HG03103 (cell line): ENCODE results near the gene MIB1.

ENCODE experiments used
- ATAC-seq: cut with Tn5 transposase; IDR thresholded peaks from one replicate; pipeline ENCODE4 v1.9.1; 2021; ENCODE audit warnings: low read depth; ENCODE audit not compliant: unreplicated experiment

MIB1 gene

GRCh38 chr18:21808185-21808584 lies 67.6 kb downstream of the MIB1 start:
- no peak for ATAC-seq

GRCh38 chr18:21809725-21810124 lies 69.1 kb downstream of the MIB1 start:
- ATAC-seq: no peak

- no peak for ATAC-seq
Observed at GRCh38 chr18:21815101-21815500, 74.5 kb downstream of the MIB1 start.

GRCh38 chr18:21820033-21820810 lies 79.6 kb downstream of the MIB1 start:
- no peak for ATAC-seq

GRCh38 chr18:21820811-21821143 lies 80.2 kb downstream of the MIB1 start:
- no peak for ATAC-seq

- no peak for ATAC-seq
Observed at GRCh38 chr18:21823848-21824247, 83.3 kb downstream of the MIB1 start.

GRCh38 chr18:21826196-21826595 lies 85.6 kb downstream of the MIB1 start:
- no peak for ATAC-seq

GRCh38 chr18:21826641-21827302 lies 86.2 kb downstream of the MIB1 start:
- no peak for ATAC-seq

GRCh38 chr18:21830532-21830931 lies 89.9 kb downstream of the MIB1 start:
- ATAC-seq: no peak

- no peak for ATAC-seq
Observed at GRCh38 chr18:21831413-21831831, 90.8 kb downstream of the MIB1 start.

- no peak for ATAC-seq
Observed at GRCh38 chr18:21833604-21834298, 93.2 kb downstream of the MIB1 start.

- no peak for ATAC-seq
Observed at GRCh38 chr18:21834299-21834660, 93.7 kb downstream of the MIB1 start.

- no peak for ATAC-seq
Observed at GRCh38 chr18:21841570-21841969, 101.0 kb downstream of the MIB1 start.

GRCh38 chr18:21843341-21843740 lies 102.7 kb downstream of the MIB1 start:
- no peak for ATAC-seq

GRCh38 chr18:21851327-21851961 lies 110.9 kb downstream of the MIB1 start:
- ATAC-seq: no peak

- peak; percentile 91 for ATAC-seq
Observed at GRCh38 chr18:21853016-21853415, 112.4 kb downstream of the MIB1 start.

- ATAC-seq: no peak
Observed at GRCh38 chr18:21853775-21854552, 113.4 kb downstream of the MIB1 start.

GRCh38 chr18:21855432-21855831 lies 114.8 kb downstream of the MIB1 start:
- no peak for ATAC-seq

GRCh38 chr18:21857871-21858270 lies 117.3 kb downstream of the MIB1 start:
- ATAC-seq: no peak

GRCh38 chr18:21858544-21858943 lies 118.0 kb downstream of the MIB1 start:
- no peak for ATAC-seq

GRCh38 chr18:21864386-21864785 lies 123.8 kb downstream of the MIB1 start:
- no peak for ATAC-seq
